SH-SY5Y (cell line): Measurements from ENCODE around the gene RANGRF.

ENCODE experiments used
- GATA2 ChIP-seq: IDR thresholded peaks from 2 replicates; pipeline ENCODE4 v1.6.1; 2011; ENCODE audit warnings: mild to moderate bottlenecking, low read depth, low read length
- GATA3 ChIP-seq: IDR thresholded peaks from 2 replicates; pipeline ENCODE4 v1.6.1; 2011; ENCODE audit warnings: low read depth, mild to moderate bottlenecking, low read length, moderate library complexity

The RANGRF gene

DNA sequence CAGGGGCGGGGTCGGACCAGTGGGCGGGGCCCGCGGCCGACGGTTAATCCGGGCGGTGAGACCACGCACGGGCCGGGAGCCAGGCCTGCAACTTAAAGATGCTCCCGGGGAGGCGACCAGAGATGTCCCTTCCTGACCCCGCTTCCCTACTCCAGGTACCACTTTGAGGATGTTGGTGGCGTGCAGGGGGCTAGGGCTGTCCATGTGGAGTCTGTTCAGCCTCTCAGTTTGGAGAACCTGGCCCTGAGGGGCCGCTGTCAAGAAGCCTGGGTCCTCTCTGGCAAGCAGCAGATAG, 580 bp downstream of the RANGRF start:
- TF ChIP-seq GATA3 (no peak), GATA2 (no peak)

DNA sequence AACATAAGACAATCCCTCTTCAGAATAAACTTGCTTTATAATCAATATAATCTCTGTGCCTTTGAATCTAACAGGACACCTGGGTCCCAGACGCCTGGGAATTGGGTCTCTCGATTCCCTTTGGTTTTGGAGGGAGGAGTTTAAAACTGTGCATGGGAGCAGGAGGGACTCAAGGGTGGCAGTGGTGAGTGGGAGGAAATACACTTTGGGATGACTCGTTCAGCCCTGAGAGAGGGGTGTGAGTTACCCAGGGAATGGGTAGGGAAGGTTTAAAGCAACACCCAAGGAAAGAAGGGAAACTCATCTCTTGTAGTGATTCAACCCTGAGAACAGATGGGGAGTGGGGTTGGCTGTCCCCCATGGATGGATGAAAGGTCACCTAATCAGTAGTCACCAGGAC, 1.6 kb downstream of the RANGRF start:
- TF ChIP-seq GATA2 (no peak), GATA3 (no peak)

DNA sequence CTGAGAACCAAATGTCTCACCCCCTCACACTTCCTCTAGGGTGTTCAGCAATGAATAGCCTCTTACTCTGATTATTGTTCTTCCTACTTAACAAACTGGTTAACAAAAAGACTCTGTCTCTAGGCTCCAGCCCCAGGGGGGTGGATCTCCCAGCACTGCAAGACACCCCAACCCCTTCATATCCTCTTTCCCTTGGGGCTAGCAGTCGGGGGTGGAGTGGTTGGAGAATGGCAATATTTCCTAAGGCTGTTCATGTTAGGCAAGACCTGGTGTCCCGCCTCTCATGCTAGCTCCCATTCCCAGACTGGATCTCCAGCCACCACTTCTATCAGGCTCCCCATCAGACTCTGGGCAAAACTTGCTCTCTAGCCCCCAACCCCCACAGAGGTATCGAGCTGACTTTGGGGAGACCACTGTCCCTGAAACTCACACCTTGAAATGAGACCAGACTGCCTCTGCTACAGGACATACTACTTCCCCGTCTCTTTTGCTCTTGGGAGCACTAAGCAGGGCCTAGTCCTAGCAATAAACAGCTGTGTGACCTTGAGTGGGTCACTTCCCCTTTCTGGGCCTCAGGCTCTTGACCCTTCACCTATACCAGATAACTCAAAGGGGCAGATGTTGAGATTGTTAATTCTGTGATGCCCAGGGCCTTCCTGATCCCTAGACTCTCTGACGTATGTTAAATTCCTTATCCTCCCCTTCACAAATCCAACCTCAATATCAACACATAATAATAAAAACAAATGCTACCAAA, 4.3 kb downstream of the RANGRF start:
- TF ChIP-seq GATA3, result no peak
- TF ChIP-seq GATA2, result no peak

DNA sequence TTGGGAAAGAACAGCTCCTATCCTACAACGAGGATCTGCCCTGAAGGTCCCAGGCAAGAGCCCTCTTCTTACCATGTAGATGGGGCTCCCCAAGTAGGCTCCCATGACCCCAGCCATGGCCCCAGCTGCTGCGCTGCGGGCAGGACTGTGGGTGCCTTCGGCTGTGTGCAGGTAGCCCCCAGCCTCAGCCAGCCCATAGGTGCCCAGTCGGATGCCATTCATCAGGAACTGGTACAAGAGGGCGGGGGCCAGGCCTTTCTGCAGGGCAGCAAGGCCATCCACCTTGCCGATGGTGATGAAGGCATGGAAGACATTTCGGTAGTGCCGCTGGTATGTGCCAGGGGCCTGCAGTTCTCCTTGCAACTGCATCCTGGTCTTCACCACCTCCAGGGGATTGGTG, 5.9 kb downstream of the RANGRF start:
- TF ChIP-seq GATA3 (no peak), GATA2 (no peak)

DNA sequence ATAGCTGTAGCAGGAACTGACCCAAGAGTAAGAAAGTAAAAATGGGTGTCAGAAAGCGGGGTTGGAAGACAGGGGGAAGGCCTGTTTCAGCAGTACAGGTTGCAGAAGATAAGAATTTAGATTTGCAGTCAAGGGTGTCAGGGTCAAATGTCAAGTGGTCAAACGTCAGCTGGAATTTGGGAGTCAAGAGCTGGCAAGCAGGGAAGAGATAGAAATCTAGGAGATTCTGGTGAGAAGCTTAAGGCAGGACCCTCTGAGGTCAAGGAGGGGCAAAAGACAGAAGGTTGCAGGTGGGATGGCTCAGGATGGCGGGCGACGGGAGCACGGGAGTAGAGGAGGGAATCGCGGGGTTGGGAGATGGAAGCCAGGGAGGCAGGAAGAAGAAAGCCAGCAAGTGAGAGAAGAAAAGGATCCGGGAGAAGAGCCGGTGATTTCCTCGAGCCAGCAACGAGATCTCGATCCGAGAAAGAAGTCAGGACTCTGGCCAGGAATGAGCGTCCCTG, 6.4 kb downstream of the RANGRF start:
- TF ChIP-seq GATA3, result no peak
- no peak for TF ChIP-seq GATA2

DNA sequence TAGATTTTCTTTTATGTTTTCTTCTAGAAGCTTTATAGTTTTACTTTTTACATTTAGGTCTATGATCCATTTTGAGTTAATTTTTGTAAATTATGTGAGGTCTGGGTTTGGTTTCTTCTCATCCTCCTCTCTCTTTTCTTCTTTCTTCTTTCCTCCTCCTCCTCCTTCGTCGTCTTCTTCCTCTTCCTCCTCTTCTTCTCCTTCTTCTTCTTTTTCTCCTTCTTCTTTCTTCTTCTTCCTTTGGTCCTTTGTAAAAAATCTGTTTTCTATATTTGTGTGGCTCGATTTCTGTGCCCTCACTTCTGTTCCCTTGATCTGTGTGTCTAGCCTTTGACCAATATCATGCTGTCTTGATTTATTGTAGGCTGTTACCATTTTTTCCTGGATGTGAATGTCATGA, 11.8 kb downstream of the RANGRF start:
- TF ChIP-seq GATA2 (no peak), GATA3 (no peak)

DNA sequence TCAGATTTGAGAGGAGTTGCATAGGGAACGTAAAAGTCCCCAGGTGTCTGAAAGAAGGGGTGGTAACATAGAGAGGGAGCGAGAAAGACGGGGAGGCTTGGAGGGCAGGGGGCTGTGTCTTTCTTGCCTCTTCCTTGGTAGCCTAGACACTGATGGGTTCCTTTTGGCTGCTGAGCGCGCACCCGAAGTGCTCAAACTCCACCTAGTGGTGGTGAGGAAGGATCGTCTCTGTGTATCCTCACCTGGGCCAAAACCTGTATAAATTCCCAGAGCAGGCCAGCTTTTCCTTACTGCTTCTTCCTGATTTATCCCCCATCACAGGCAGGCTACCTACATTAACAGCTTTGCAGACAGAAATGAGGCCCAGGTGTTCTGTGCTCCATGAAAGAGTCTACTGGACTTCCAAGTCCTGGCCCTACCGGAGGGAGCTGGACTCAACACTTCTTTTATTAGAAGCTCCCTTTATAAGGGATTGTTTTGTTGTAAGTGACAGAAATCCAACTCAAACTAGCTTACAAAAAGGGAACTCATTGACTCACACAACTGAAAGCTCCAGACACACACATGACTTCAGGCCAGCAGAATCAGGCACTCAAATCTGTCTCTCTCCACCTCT, 12.3 kb downstream of the RANGRF start:
- TF ChIP-seq GATA3 (no peak), GATA2 (no peak)

DNA sequence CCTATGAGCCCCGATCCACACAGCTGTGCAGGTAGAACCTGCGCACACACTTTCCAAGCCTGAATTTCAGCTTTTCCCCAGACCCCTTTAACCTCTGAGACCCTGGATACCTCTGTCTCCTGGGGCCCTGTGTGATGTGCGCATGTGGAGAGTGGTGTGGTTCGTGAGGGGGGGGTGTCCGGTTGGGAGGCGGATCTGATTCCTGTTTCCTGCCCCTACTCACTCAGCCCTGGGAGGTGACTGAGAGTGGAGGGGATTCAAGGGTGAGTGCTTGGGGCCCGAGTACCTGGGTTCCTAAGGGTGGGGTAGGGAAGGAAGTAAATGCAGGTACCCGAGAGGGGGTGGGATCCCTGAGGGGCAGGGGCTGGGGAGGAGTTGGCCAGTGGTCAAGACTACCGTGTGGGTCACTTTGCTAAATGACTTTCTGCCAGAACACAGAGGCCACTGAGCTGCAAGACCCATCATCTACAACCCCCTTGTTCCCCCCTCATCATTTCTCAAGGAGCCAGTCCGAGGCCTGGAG, 22.2 kb downstream of the RANGRF start:
- TF ChIP-seq GATA2 (no peak), GATA3 (no peak)

DNA sequence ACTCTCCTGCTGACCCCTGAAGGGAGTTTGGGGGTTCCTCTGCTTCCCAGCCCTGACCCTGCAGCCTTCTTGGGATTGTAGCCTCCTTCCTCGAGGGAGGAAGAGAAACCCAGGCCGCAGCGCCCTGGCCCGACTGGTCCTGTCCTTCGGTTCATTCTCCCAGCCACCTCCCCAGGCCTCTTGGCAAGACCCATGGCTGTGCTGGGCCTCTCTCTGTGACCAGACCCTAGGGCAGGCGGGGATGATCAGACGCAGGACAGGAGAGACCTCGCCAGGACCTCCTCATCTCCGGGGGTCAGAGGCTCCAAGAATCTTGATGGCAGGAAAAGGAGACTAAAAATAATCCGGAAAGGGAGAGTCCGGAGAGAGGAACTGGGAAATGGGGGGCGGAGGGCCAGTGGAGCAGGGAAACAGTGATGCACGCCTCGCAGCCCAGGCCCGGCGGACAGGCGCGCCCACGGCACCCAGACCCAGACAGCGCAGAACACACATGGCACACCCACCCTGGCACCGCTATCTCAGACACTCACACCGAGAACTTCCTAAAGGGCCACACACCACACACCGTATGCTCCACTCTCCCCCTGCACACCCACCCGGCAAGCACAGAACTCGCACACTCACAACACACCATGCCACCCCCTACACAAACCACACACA, 22.8 kb downstream of the RANGRF start:
- TF ChIP-seq GATA2 (no peak), GATA3 (no peak)

DNA sequence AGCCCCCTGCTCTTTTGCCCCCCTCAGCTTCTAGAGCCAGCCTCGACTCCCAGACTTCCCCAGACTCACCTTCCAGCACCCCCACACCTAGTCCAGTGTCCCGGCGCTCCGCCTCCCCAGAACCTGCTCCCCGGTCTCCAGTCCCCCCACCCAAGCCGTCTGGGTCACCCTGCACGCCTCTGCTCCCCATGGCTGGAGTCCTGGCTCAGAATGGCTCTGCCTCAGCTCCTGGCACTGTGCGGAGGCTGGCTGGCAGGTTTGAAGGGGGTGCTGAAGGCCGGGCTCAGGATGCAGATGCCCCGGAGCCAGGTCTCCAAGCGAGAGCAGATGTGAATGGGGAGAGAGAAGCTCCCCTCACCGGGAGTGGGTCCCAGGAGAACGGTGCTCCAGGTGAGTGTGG, 23.8 kb downstream of the RANGRF start:
- no peak for TF ChIP-seq GATA2
- no peak for TF ChIP-seq GATA3

DNA sequence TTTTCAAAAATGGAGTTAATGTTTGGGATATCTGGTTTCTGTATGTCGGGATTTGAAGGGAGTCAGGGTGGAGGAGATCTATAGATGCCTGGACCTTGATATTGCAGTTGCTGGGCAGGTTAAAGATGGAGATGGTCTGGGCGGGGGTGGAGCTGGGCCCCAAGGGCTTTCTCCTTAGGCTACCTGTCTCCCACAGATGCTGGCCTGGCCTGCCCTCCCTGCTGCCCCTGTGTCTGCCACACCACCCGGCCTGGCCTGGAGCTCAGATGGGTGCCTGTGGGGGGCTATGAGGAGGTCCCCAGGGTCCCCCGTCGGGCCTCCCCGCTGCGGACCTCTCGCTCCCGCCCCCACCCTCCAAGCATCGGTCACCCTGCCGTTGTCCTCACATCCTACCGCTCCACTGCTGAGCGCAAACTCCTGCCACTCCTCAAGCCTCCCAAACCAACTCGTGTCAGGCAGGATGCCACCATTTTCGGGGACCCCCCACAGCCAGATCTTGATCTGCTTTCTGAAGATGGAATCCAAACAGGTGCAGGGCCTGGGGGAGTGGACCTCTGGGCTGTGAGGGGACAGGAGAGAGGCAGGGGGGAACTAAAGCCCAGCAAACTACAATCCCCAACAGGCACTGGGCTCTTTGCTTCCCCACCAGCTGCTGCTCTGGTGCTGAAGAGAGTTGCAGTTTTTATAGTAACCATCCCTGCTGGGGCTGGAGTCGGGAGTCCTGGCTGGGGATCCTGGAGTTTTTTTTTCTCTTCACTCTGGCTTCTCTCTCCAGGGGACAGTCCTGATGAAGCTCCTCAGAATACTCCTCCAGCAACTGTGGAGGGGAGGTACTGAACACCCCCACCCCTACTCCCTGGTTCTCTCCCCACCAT, 24.5 kb downstream of the RANGRF start:
- no peak for TF ChIP-seq GATA2
- TF ChIP-seq GATA3, result no peak

DNA sequence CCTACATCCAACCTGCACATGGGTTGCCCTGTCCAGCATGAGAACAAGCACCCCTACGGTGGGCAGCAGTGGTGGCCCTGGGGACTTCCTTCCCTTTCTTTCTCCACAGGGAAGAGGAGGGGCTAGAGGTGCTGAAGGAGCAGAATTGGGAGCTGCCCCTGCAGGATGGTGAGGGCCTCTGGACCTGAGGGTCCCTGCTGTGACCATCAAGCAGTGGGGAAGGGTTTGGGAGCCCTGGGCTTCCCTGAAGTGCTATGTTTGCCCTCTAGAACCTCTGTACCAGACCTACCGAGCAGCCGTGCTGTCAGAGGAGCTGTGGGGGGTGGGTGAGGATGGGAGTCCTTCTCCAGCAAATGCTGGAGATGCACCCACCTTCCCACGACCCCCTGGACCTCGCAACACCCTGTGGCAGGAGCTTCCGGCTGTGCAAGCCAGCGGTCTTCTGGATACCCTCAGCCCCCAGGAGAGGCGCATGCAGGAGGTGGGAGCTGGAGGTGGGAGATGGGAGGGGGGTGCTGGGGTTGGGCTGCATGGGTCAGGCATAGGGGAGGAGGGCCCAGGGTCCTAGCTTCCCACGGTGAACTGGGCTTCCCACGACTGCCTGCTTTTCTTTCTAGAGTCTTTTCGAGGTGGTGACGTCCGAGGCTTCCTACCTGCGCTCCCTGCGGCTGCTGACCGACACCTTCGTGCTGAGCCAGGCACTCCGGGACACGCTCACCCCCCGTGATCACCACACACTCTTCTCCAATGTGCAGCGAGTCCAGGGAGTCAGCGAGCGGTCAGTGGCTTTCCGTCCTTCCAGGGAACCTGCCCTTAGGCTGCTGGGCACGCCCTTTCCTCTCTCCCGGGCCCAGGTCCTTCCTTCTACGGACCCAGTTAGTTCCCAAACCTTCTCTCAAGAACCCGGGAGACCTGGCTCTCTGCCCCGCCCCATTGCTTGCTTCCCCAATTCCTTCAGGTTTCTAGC, 26.6 kb downstream of the RANGRF start:
- TF ChIP-seq GATA2 (no peak), GATA3 (no peak)

DNA sequence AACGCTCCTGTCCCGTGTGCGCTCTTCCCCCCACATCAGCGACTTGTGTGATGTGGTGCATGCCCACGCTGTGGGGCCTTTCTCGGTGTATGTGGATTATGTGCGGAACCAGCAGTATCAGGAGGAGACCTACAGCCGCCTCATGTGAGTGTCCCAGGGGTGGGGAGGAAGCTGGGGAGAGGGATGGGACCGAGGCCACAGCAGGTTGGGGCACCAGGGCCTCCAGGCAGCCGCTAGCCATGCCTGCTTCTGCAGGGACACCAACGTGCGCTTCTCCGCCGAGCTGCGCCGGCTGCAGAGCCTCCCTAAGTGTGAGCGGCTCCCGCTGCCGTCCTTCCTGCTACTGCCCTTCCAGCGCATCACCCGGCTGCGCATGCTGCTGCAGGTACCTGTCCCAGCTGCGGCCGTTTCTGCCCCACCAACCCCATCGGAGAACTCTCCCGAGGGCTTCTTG, 27.3 kb downstream of the RANGRF start:
- TF ChIP-seq GATA2 (no peak), GATA3 (no peak)
